HG03558 (cell line): ENCODE results near the gene DGKI.
"Not testable (repeated sequence)": the region's sequence is repeated elsewhere in the genome, so short reads cannot be mapped to it uniquely, and the experiment has no call there.

ENCODE experiments used
- ATAC-seq: cut with Tn5 transposase; IDR thresholded peaks from one replicate; pipeline ENCODE4 v1.9.1; 2021; ENCODE audit warnings: moderate number of reproducible peaks; ENCODE audit not compliant: unreplicated experiment; ENCODE audit errors: extremely low read depth

The DGKI gene

GRCh38 chr7:137462074-137462715, 384.6 kb downstream of the DGKI start:
- ATAC-seq, result no peak

- ATAC-seq, result no peak
These were observed 388.4 kb downstream of the DGKI start for GRCh38 chr7:137458399-137458798.

GRCh38 chr7:137454767-137455166, 392.0 kb downstream of the DGKI start:
- ATAC-seq, result no peak

GRCh38 chr7:137454246-137454724, 392.5 kb downstream of the DGKI start:
- ATAC-seq, result peak; percentile 75

- no peak for ATAC-seq
These were observed 393.4 kb downstream of the DGKI start for GRCh38 chr7:137453356-137453755.

- no peak for ATAC-seq
These were observed 397.8 kb downstream of the DGKI start for GRCh38 chr7:137449016-137449415.

- ATAC-seq, result not testable (repeated sequence)
These were observed 398.2 kb downstream of the DGKI start for GRCh38 chr7:137448572-137448971.

- ATAC-seq, result no peak
These were observed 400.7 kb downstream of the DGKI start for GRCh38 chr7:137446025-137446424.

- ATAC-seq, result no peak
These were observed 401.5 kb downstream of the DGKI start for GRCh38 chr7:137445268-137445667.

- ATAC-seq, result no peak
These were observed 403.2 kb downstream of the DGKI start for GRCh38 chr7:137443616-137444015.

GRCh38 chr7:137441451-137441850, 405.3 kb downstream of the DGKI start:
- no peak for ATAC-seq

- no peak for ATAC-seq
These were observed 406.6 kb downstream of the DGKI start for GRCh38 chr7:137439829-137440825.

- no peak for ATAC-seq
These were observed 411.8 kb downstream of the DGKI start for GRCh38 chr7:137434946-137435345.

GRCh38 chr7:137434530-137434929, 412.2 kb downstream of the DGKI start:
- no peak for ATAC-seq

GRCh38 chr7:137423321-137423720, 423.5 kb downstream of the DGKI start:
- ATAC-seq, result no peak

GRCh38 chr7:137421366-137421765, 425.4 kb downstream of the DGKI start:
- no peak for ATAC-seq

GRCh38 chr7:137418841-137419240, 427.9 kb downstream of the DGKI start:
- ATAC-seq, result no peak

GRCh38 chr7:137417464-137417863, 429.3 kb downstream of the DGKI start:
- ATAC-seq, result no peak

GRCh38 chr7:137413901-137414300, 432.9 kb downstream of the DGKI start:
- ATAC-seq, result no peak

- ATAC-seq, result no peak
These were observed 435.3 kb downstream of the DGKI start for GRCh38 chr7:137411446-137411845.

GRCh38 chr7:137408126-137408525, 438.6 kb downstream of the DGKI start:
- ATAC-seq, result no peak
